Neural progenitor cell (in vitro differentiated cells): ENCODE data around the gene B3GAT1. TPM values are rescaled to one million over a fixed set of nuclear protein-coding genes. Genes with fewer than 3 reads are reported as not detected.

Experiments used
- DNase-seq: peaks from one replicate; pipeline ENCODE4 v3.0.0-alpha.2; 2016; ENCODE audit warnings: low spot score
- H2AFZ ChIP-seq: fragments of 200-600 bp; sonication (generic); replicated peaks from 2 replicates; pipeline ENCODE4 v1.6.1; 2016; ENCODE audit warnings: antibody characterized with exemption
- H3F3A ChIP-seq: fragments of 200-600 bp; sonication (generic); 2 replicates; pipeline ENCODE4 v1.6.1; 2016; ENCODE audit warnings: antibody characterized with exemption, low read depth
- H3K27ac ChIP-seq: fragments of 200-600 bp; sonication (generic); 2 replicates; pipeline ENCODE4 v1.5.1; 2016; ENCODE audit warnings: mild to moderate bottlenecking
- H3K27me3 ChIP-seq: fragments of 200-600 bp; sonication (generic); 2 replicates; pipeline ENCODE4 v1.6.1; 2016; ENCODE audit warnings: mild to moderate bottlenecking, moderate library complexity
- H3K36me3 ChIP-seq: fragments of 200-600 bp; sonication (generic); 2 replicates; pipeline ENCODE4 v1.5.1; 2016
- H3K4me1 ChIP-seq: fragments of 200-600 bp; sonication (generic); 2 replicates; pipeline ENCODE4 v1.6.1; 2016; ENCODE audit warnings: mixed run types
- H3K4me2 ChIP-seq: fragments of 200-600 bp; sonication (generic); 2 replicates; pipeline ENCODE4 v1.6.1; 2016
- H3K4me3 ChIP-seq: fragments of 200-600 bp; sonication (generic); 2 replicates; pipeline ENCODE4 v1.5.1; 2016
- H3K79me2 ChIP-seq: fragments of 200-600 bp; sonication (generic); 2 replicates; pipeline ENCODE4 v1.6.1; 2016; ENCODE audit warnings: low read depth
- H3K9ac ChIP-seq: fragments of 200-600 bp; sonication (generic); 2 replicates; pipeline ENCODE4 v1.6.1; 2016
- H3K9me3 ChIP-seq: fragments of 200-600 bp; sonication (generic); 2 replicates; pipeline ENCODE4 v1.5.1; 2016; ENCODE audit warnings: low read depth
- H4K20me1 ChIP-seq: fragments of 200-600 bp; sonication (generic); 2 replicates; pipeline ENCODE4 v1.6.1; 2016; ENCODE audit warnings: low read depth
- H3K27ac Mint-ChIP-seq: 3 replicates; pipeline ENCODE4 v1.8.0; 2021; ENCODE audit warnings: mixed read lengths
- H3K27me3 Mint-ChIP-seq: 2 replicates; pipeline ENCODE4 v1.8.0; 2022; ENCODE audit warnings: low read depth, mild to moderate bottlenecking, inconsistent platforms, moderate library complexity, mixed read lengths; ENCODE audit not compliant: insufficient read depth
- H3K36me3 Mint-ChIP-seq: 3 replicates; pipeline ENCODE4 v1.8.0; 2021; ENCODE audit warnings: mixed read lengths
- H3K4me1 Mint-ChIP-seq: 3 replicates; pipeline ENCODE4 v1.8.0; 2021; ENCODE audit warnings: mixed read lengths
- H3K4me3 Mint-ChIP-seq: 3 replicates; pipeline ENCODE4 v1.8.0; 2021; ENCODE audit warnings: mild to moderate bottlenecking, moderate library complexity, mixed read lengths
- H3K9me3 Mint-ChIP-seq: 3 replicates; pipeline ENCODE4 v1.8.0; 2020; ENCODE audit warnings: mixed read lengths
- CTCF ChIP-seq: fragments of 200-600 bp; sonication (generic); IDR thresholded peaks from 2 replicates; pipeline ENCODE4 v1.5.1; 2017; ENCODE audit warnings: antibody characterized with exemption, mild to moderate bottlenecking
- EZH2 ChIP-seq: fragments of 200-600 bp; sonication (generic); IDR thresholded peaks from 2 replicates; pipeline ENCODE4 v1.6.1; 2017; ENCODE audit warnings: antibody characterized with exemption, mild to moderate bottlenecking, moderate library complexity
- EZH2phosphoT487 ChIP-seq: fragments of 200-600 bp; sonication (generic); IDR thresholded peaks from 2 replicates; pipeline ENCODE4 v1.6.1; 2017; ENCODE audit warnings: antibody characterized with exemption
- total RNA-seq: library from RNA; depleted of rRNA; stranded (reverse); fragments of >200 nt; gene quantifications from 2 replicates; pipeline ENCODE4 v1.2.3, GENCODE V29; 2015; ENCODE audit warnings: low replicate concordance

Gene B3GAT1
- total RNA-seq, 1 donor from 2014 or later, result 11.0 TPM

GRCh38 chr11:134454146-134454690 is 42.2 kb upstream of the B3GAT1 start:
- H3K9me3 Mint-ChIP-seq, result peaks cover 12% of the 10 kb centered on the region
- no peaks in the 10 kb centered on the region for H3K79me2 ChIP-seq
- H3K27me3 Mint-ChIP-seq, result peaks cover 4% of the 10 kb centered on the region
- DNase-seq, result no peak
- H3K27ac ChIP-seq, result no peak overlapping the region
- H3K4me1 Mint-ChIP-seq, result peaks cover 6% of the 10 kb centered on the region
- no peak overlapping the region for H3K9ac ChIP-seq
- H3K27ac Mint-ChIP-seq, result no peak overlapping the region
- H3K36me3 Mint-ChIP-seq, result peaks cover 1% of the 10 kb centered on the region
- no peaks in the 10 kb centered on the region for H3K9me3 ChIP-seq
- H3K27me3 ChIP-seq, result no peaks in the 10 kb centered on the region
- no peaks in the 10 kb centered on the region for H4K20me1 ChIP-seq
- H3K4me3 Mint-ChIP-seq, result no peak overlapping the region
- H3F3A ChIP-seq, result no peaks in the 10 kb centered on the region
- no peak overlapping the region for H2AFZ ChIP-seq
- TF ChIP-seq EZH2, result no peak
- no peak overlapping the region for H3K4me2 ChIP-seq
- no peaks in the 10 kb centered on the region for H3K36me3 ChIP-seq
- no peaks in the 10 kb centered on the region for H3K4me1 ChIP-seq
- H3K4me3 ChIP-seq, result no peak overlapping the region

- H3K9ac ChIP-seq, result no peak overlapping the region
- H3K79me2 ChIP-seq, result no peaks in the 10 kb centered on the region
- no peaks in the 10 kb centered on the region for H3K4me1 ChIP-seq
- Mint-ChIP-seq H3K27ac (no peak overlapping the region), H3K4me3 (no peak overlapping the region), H3K27me3 (peaks cover 2% of the 10 kb centered on the region), H3K4me1 (peaks cover 6% of the 10 kb centered on the region), H3K36me3 (peaks cover 1% of the 10 kb centered on the region), H3K9me3 (peaks cover 12% of the 10 kb centered on the region)
- no peaks in the 10 kb centered on the region for H4K20me1 ChIP-seq
- H3K27ac ChIP-seq, result no peak overlapping the region
- H3F3A ChIP-seq, result no peaks in the 10 kb centered on the region
- H3K9me3 ChIP-seq, result no peaks in the 10 kb centered on the region
- TF ChIP-seq CTCF (no peak), EZH2 (no peak), EZH2phosphoT487 (no peak)
- DNase-seq, result no peak
- H3K27me3 ChIP-seq, result no peaks in the 10 kb centered on the region
- no peak overlapping the region for H3K4me3 ChIP-seq
- no peak overlapping the region for H2AFZ ChIP-seq
- H3K4me2 ChIP-seq, result no peak overlapping the region
- no peaks in the 10 kb centered on the region for H3K36me3 ChIP-seq
Measured at GRCh38 chr11:134453441-134453840, 41.4 kb upstream of the B3GAT1 start.

- H3K9me3 Mint-ChIP-seq, result peaks cover 9% of the 10 kb centered on the region
- no peak overlapping the region for H3K4me3 Mint-ChIP-seq
- Histone ChIP-seq H3K27ac (no peak overlapping the region), H3K36me3 (no peaks in the 10 kb centered on the region), H2AFZ (no peak overlapping the region), H3K9ac (no peak overlapping the region), H3K4me2 (no peak overlapping the region), H3K27me3 (no peaks in the 10 kb centered on the region), H3K4me1 (no peaks in the 10 kb centered on the region), H4K20me1 (no peaks in the 10 kb centered on the region), H3K4me3 (no peak overlapping the region), H3F3A (no peaks in the 10 kb centered on the region), H3K9me3 (no peaks in the 10 kb centered on the region), H3K79me2 (no peaks in the 10 kb centered on the region)
- peaks cover 3% of the 10 kb centered on the region for H3K27me3 Mint-ChIP-seq
- H3K27ac Mint-ChIP-seq, result no peak overlapping the region
- H3K36me3 Mint-ChIP-seq, result peaks cover 1% of the 10 kb centered on the region
- DNase-seq, result no peak
- TF ChIP-seq CTCF (no peak), EZH2 (no peak), EZH2phosphoT487 (no peak)
- H3K4me1 Mint-ChIP-seq, result peaks cover 6% of the 10 kb centered on the region
Measured at GRCh38 chr11:134452838-134453155, 40.8 kb upstream of the B3GAT1 start.

- H3K4me1 ChIP-seq, result no peaks in the 10 kb centered on the region
- no peak for TF ChIP-seq EZH2phosphoT487
- TF ChIP-seq EZH2, result no peak
- TF ChIP-seq CTCF, result no peak
- no peaks in the 10 kb centered on the region for H3K9me3 ChIP-seq
- Mint-ChIP-seq H3K27me3 (peaks cover 3% of the 10 kb centered on the region), H3K4me1 (peaks cover 6% of the 10 kb centered on the region), H3K9me3 (peaks cover 9% of the 10 kb centered on the region), H3K27ac (no peak overlapping the region), H3K36me3 (peaks cover 1% of the 10 kb centered on the region), H3K4me3 (no peak overlapping the region)
- no peak overlapping the region for H2AFZ ChIP-seq
- H3K27ac ChIP-seq, result no peak overlapping the region
- no peaks in the 10 kb centered on the region for H3K36me3 ChIP-seq
- no peak overlapping the region for H3K9ac ChIP-seq
- no peak overlapping the region for H3K4me2 ChIP-seq
- no peaks in the 10 kb centered on the region for H3K27me3 ChIP-seq
- H3F3A ChIP-seq, result no peaks in the 10 kb centered on the region
- DNase-seq, result no peak
- H3K4me3 ChIP-seq, result no peak overlapping the region
- H4K20me1 ChIP-seq, result no peaks in the 10 kb centered on the region
- H3K79me2 ChIP-seq, result no peaks in the 10 kb centered on the region
Measured at GRCh38 chr11:134452026-134452837, 40.2 kb upstream of the B3GAT1 start.
